OCI-M2 (cell line): Measurements from ENCODE around the gene PFN4.
"Not testable (repeated sequence)": the region's sequence is repeated elsewhere in the genome, so short reads cannot be mapped to it uniquely, and the experiment has no call there.

Experiments
- DNase-seq: peaks from one replicate; lab custom pipeline; 2025; ENCODE audit not compliant: unreplicated experiment; lab: John Stamatoyannopoulos, UW

The PFN4 gene, protein sequence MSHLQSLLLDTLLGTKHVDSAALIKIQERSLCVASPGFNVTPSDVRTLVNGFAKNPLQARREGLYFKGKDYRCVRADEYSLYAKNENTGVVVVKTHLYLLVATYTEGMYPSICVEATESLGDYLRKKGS

DNA sequence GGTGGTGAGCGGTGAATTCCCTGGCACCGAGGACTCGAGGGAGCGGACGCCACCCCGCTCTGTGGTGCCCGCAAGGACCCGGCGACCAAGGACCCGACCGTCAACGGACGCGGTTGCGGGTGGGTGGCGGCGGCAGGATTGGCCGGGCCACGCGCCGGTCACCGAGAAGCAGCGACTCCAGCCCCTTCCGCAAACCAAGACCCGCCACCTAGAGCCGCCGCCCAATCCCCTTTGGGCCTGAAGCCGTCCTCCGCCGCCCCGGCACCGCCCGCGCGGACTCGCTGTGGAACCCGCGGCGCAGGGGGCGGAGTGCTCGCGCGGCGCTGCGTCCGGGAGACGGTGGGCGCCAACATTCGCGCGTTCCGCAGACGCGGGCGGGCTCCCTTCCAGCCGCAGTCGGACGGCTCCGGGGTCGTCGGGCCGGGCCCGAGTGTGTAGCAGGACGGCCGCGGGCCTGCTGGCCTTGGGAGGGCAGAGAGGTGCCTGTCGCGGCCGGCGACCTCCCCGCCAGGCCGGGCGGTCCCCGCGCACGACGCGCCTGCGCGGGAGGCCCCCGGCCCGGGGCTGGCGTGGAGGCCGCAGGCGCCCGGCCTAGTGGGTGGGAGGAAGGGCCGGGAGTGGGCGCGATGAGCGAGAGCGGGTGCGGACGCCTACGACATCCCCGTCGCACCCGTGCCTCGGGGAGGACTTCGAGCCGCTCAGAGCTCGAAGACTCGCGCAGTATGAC is at the start of gene PFN4, which contains the start of gene FAM228B:
Gene PFN4, minus strand, starts transcription at position 140 of the 727 bp plus-strand sequence. CDS start 799 bp downstream, outside the sequence.
Gene FAM228B, plus strand, starts transcription at position 275 of the 727 bp plus-strand sequence. CDS start 893 bp downstream, outside the sequence.
- no peak for DNase-seq

DNA sequence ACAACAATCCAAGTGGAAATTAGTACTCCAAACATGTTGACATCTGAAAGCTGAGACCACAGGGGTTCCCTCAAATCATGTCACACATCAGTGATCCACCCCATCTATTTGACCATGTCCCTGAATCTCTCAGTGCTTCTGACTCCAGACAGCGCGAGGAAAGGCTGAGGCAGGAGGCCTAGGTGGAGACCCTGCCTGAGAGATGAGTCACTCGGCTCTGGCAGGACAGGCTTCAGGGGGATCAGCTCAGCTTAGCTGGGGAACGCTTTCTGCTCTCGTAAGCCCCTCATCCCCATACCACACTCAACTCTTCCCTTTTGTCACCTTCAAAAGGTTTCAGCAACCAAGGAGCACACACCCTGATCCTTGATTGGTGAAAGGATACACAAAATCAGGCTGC is 45.9 kb upstream of the PFN4 start:
- no peak for DNase-seq

DNA sequence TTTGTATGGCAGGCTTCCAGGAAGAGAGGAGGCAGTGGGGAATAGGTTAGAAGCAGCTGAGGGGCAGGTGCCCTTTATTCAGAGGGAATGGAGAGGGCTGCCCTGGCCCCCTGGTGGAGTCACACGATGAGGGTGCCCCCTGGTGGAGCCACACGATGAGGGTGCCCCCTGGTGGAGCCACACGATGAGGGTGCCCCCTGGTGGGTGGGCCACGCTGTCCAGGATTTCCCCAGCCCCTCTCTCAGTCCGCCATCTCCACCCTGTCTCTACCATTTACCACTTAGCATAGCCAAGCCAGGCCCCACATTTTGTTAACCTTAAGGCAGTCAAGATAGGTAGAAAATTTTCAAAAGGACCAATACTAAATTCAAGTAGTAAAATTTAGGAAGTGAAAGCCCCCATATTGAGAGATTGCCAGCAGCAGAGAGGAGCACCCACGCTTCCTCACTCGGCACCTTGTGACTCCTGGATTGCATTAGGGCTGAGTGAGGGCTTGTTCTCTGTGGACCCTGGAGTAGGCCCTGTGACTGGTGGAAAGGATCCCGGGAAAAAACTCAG is 41.4 kb upstream of the PFN4 start:
- DNase-seq, result no peak

DNA sequence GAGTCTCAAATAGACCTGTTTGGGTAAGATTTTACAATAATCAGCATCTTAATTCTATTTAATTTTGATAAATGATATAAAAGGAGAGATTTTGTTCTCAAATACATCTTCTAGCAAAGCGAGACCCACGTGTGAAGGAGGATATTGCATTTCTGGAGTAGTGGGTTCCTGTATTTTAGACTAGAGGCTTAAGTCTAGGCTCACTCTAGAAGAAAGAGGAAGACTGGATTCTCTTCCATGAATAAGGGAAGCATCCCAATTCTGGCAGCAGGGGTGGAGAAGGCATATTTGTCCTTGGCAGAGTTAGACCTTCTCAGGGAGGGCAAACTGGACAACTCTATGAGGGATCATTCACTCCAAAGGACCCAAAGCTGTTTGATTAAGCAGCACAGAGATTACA is 40.5 kb upstream of the PFN4 start:
- DNase-seq, result no peak

DNA sequence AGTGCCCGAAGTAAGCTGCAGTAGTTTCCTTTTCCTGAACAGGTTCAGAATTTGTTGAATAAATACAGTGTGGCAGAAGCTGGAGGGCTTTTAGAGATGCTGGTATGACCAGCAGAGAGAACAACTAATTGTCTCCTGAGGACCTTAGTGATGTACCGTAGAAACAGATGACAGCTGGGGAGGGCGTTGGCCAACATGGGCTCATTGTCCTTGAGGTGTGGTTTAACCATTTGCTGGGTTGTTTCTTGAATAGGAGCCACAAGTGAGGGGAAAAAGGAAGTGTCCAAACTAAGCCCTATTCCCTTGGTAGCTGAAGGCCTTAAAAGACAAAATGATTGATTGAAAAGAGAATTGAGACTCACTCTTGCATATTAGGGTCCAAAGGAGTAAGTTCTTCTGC is 40.1 kb upstream of the PFN4 start:
- no peak for DNase-seq

DNA sequence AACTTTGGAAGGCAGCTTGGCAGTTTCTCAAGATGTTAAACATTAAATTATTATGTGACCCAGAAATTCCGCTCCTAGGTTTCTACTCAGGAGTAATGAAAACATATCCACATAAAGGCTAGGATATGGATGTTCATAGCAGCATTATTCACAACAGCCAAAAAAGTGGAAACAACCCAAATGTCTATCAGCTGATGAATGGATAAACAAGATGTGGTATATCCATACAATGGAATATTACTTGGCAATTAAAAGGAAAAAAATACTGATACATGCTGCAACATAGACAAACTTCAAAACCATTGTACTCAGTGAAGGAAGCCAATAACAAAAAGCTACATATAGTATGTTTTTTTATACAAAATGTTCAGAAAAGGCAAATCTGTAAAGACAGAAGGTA is 39.4 kb upstream of the PFN4 start:
- no peak for DNase-seq

DNA sequence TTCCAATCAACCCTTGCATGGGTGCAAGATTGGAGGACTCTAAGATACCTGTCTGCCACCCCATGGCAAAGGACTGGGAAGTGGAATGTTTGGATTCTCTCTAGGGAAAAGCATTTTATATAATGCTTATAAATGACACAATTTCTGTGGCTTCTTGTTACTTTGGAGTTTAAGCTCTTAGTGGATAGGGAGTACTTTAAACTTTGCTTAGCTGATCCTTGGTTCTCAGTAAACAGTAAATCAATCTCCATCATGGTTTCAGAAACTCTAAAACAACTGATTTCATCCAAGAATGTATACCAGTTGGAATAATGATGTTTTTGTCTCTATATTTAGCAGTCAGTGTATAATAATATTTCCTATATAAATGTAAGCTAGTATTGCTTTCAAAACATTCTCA is 37.6 kb upstream of the PFN4 start:
- no peak for DNase-seq

DNA sequence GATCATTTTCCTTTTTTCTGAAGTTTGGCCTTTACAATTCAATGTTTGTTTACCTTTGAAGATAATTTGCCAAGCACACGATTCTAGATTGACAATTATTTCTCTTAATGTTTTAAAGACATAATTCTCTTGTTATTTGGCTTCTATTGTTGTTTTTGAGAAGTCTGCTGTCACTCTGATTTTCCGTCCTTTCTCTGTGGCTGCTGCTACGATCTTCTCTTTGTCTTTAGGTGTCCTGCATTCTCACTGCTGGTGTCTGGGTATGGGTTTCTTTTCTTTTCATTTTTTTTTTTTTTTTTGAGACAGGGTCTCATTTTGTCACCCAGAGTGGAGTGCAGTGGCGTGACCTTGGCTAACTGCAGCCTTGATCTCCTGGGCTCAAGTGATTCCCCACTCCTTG is 36.6 kb upstream of the PFN4 start:
- DNase-seq, result no peak

DNA sequence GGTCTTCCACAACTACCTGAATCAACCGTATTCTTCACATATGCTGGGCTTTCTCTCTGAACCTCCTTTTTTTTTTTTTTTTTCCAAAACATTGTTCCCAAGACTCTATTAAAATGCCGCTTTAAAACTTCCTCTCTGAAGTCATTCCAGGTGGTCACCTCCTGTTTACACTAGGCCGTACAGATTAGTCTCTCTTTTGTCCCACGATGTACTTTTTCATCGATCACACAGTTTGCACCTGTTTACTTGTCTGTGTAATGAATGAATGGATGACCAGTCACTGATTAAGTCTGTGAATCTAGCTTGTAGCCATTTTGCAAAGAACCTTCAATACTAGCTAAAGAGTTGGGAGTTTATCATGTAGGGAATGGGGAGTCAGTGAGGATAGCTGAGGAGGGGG is 35.0 kb upstream of the PFN4 start:
- DNase-seq, result no peak

- no peak for DNase-seq
Observed at GRCh38 chr2:24153478-24153877, 30.3 kb upstream of the PFN4 start.

GRCh38 chr2:24152413-24153197 is 29.5 kb upstream of the PFN4 start:
- no peak for DNase-seq

DNA sequence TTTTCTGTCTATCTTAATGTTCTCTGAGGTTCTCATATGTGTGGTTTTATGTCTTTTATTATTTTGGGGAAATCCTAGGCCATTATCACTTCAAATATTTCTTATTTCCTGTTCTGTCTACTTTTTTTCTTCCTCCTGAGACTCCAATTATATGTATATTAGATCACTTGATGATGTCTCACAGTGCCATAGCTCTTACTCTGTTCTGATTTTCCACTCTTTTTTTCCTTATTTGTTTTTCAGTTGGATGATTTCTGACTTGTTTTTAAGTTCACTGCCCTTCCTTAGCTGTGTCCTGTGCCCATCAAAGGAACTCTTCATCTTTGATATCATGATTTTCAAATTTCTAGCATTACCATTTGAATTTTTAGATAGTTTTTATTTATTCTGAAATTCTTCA is 24.2 kb upstream of the PFN4 start:
- no peak for DNase-seq

- not testable (repeated sequence) for DNase-seq
Observed at GRCh38 chr2:24140305-24140704, 17.2 kb upstream of the PFN4 start.

GRCh38 chr2:24132543-24132942 is 9.4 kb upstream of the PFN4 start:
- no peak for DNase-seq

DNA sequence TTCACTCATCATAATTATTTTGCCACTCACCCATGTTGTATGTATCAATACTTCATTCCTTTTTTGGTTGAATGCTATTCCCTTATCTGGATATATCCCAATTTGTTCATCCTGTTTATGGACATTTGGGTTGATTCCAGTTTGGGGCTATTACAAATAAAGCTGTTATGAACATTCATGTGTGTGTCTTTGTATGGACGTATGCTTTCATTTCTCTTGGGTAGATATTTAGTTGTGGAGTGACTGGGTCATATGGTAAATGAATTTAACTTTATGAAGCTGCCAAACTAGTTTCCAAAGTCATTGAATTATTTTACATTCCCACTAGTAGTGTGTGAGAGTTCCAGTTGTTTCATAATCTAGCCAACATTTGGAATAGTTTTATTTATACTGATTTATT is 2.8 kb upstream of the PFN4 start:
- DNase-seq, result no peak

GRCh38 chr2:24123922-24124580 is 917 bp upstream of the PFN4 start:
- no peak for DNase-seq

GRCh38 chr2:24122366-24123194 is 554 bp downstream of the PFN4 start:
- DNase-seq, result no peak

DNA sequence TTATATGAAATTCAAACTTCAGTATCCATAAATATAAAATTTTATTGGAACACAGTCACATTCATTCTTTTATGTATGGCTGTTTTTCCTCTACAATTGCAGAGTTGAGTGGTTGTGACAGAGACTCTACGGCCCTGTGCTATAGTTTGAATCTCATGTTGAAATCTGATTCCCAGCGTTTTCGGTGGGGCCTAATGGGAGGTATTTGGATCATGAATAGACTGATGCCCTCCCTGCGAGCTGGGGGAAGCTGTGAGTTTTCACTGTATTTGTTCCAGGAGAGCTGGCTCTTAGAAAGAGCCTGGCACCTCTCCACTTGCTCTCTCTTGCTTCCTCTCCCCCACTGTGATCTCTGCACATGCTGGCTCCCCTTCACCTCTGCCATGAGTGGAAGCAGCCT is 1.7 kb downstream of the PFN4 start:
- no peak for DNase-seq

GRCh38 chr2:24121066-24121465 is 2.1 kb downstream of the PFN4 start:
- no peak for DNase-seq

DNA sequence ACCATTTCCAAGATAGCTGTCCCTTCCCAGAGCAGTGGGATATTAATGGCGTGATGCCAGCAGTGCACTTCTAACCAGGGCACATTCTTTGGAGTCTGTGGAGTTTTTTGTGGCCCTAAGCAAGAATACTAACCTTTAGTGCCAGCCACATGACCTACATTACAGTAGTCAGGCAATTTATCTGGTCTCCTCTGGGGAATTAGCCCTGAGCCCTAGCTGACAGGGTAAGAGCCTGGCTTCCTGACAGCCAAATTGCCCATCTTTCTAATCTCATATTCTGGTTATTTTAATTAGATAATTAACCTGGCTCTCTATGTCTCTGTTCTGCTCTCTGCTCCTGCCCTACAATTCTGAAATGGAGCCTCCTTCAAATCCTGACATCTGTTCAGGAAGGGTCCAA is 5.2 kb downstream of the PFN4 start:
- no peak for DNase-seq
